AML-193 (cell line): Measurements from ENCODE around the gene RGS3.
"Not testable (repeated sequence)": the region's sequence is repeated elsewhere in the genome, so short reads cannot be mapped to it uniquely, and the experiment has no call there.

Experiments used
- DNase-seq, 2 experiments: peaks; one replicate each; lab custom pipeline; 2025; lab: John Stamatoyannopoulos, UW

RGS3 gene

DNA sequence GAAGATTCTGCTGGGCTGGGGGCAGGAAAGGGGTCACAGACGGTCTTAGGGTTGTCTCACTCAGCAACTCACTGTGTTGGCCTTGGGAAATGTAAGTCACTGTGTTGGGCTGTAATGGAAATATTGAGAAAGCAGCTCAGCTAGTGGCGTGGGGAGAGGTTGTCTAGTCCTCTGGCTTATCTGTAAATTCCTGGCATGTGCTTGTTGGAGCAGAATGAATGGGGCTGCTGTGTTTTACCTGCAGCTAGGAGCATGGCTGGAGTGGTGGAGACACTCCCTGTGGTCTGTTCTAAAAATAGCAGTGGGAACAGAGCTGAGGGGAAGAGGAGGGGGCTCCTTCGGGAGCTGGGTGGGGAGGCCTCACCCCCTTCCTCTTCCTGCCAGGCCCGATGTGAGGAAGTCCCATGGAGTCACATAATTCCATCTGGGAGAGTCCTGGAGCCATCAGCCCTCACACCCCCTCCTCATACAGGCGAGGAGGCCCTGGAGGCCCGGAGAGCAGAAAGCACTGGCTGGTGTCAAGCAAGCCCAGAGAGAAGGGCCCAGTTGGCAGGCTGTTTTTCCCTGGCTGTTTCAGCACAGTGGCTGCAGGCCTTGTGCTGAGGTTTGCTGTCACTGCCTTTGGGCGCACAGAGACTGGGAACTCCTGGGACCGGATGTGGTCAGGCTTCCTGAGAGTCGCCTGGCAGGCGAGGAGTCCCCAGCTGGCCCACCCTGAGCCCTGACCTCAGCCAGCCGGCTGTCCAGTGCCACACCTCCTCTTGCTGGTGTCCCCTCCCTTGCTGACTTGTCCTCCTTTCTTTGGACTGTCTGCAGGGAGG is 84.9 kb downstream of the RGS3 start:
- peak; percentile 25 to 37 for DNase-seq

DNA sequence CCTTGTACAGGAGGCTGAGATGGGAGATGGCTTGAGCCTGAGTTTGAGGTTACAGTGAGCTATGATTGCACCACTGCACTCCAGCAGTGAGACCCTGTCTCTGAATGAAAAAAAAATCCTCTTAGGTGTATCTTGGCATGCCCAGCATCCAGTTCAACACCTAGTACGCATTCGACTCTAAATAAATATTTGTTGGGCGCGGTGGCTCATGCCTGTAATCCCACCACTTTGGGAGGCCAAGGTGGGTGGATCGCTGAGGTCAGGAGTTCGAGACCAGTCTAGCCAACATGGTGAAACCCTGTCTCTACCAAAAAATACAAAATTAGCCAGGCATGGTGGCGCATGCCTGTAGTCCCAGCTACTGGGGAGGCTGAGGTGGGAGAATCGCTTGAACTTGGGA is 86.4 kb downstream of the RGS3 start:
- not testable (repeated sequence) for DNase-seq

DNA sequence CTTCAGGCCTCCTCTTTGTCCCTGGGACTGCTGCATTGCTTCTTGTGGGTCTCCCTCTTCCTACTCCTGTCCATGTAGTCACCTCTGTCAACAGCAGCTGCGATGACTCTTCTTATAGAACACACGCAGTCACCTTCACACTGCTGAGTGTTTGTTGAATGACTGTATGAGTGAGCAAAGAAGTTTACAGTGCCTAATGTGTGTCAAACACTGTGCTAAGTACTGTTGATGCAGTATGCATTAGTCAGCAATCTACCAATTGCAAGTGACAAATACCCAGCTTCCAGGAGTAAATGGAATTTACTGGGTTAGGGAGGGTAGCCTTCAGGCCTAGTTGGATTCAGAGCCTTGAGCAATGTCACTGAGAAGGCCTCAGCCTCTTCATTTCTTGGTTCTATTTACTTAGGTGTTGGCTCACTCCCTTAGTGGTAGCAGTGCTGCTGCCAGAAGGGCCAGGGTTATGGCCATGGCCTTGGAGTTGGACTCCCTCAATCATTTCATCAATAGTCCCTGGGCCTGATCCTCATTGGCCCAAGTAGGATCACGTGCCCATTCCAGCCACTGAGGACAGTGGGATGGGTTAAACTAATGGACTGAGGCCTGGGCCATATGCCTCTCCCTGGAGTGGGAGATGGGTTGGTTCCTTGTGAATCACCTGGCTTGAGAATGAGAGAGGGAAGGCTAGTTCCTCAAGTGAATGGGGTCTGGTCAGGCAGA is 93.5 kb downstream of the RGS3 start:
- DNase-seq: no peak

DNA sequence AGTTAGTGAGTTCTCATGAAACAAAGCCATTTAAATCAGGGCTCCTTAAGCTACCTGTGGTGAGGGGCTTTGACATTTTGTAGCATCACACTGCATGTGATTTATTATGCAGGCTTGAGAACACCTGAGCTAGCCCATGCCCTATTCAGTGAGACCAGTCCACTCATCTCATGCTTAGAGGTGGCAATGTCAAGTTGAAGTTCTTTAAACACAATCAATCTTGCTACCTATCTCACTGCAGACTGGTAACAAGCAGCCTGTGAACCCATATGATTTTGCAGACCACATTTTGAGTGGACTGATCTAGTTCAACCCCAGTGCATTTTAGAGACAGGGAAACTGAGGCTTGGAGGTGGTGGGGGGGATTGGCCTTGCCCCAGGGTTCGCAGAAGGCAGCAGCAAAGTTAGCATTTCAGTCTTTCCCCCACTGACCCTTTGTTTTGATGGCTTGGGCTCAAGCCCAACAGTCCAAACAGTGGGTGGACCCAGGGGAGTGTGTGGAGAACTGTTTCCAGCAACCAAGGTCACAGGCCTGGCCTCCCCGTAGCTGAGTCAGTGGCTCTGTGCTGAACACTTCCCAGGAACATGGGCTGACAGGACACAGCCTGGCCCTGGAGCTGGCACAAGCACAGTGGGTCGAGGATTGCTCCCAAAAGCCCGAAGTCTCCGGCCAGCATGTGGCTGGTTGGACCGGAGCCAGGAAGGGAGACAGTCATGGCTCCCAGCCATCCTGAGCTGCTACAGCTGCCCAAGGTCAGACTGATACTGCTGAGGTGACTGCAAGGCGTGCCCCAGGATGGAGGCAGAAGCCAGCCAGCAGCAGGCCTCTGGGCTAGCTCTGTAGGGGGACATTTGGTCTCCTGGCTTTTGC is 95.3 kb downstream of the RGS3 start:
- DNase-seq: no peak

DNA sequence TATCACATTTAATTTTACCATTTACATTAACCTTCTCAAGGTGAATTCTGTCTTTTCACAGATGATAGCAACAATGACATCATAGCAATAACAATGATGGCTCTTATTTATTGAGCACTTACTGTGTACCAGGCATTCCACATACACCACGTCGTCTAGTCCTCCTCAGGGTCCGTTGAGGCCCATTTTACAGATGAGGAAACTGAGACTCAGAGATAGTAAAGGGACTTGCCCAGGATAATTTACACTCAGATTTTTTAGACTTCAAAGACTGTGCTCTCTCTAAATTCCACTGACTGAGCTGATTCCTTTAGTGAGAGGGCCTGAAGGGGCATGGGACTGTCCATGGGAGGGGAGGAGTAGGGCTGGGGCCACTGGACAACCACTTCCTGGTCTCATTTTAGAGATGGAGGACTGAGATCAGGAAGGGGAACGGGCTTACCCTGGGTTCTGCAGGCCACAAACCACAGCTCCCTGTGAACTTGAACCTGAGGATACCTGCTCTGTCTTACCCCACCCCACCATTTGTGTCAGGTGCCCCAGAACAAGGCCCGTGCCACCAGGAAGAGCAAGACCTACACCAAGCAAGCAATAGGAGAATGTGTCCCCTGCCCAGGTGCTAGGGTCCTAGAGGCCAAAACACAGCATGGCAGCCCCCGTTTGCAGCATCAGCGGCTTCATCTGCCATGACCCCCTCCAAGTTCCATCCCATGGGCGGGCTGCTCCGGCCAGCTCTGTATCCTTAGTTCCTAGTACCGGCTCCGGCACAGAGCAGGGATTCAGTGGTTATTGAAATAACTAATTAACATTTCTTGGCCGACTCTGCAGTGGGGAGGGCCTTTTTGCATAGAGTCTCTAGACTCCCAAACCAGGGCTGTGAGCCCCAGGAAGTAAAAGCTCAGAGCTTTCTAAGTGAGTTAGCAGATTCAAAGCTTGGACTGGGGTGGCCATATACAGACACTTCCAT is 96.6 kb downstream of the RGS3 start:
- DNase-seq: no peak

DNA sequence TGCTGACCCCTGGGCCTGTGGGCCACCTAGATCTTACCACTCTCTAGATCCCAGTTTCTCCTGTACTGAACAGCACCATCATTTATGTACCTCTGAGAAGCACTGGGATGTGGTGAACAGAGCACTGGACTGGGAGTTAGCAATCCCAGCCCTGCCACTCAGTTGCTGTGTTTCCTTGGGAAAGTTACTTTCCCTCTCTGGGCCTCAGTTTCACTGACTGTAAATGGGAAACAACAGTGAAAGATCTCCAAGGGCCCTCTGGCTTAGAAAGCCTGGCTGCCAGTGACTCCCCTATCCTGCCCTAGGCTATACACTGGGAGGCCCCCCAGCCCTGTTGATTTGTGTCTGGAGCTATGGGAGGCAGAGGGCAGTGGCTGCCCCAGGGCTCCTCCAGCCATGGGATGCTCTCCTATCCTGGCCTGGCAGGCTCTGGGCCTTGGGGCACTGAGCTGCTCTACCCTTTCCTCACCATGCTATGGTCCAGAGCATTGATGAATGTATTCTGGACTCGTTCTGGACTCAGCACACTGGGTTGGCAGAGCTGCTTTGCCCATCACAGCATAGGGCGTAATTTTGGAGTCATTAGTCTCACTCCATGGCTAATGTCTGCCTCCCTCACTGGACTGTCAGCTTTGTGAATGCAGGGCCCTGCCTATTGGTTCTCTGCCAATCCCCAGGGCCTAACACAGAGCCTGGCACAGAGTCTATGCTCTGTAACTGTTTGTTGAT is 99.3 kb downstream of the RGS3 start:
- DNase-seq: no peak

DNA sequence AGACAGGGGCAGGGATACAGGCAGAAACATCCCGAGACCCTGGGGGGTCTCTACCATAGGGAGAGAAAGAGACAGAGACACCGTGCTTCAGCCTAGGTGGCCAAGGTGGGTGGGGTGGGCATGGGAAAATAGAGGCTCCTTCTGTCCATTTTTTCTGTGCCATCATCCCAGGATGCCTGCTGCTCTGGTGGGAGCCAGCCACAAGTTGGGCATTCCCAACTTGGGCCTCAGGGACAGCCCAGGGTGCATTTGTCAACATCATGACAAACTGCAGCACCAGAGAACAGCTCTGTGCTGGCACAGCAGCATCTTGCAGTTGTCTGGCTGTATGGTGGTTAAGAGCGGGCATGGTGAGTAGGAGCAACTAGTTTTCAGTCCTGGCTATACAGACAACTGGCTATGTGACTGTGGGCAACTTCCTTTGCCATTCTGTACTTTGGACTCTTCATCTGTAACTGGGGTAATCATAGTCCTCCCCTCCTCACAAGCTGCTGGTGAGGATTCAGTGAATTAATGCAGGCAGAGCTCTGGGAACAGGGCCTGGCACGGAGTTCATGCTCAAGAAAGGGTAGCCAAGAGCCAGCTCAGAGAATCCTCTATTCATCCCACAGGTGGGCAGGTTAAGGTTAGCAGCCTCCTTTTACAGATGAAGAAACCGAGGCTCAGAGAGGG is 100.4 kb downstream of the RGS3 start:
- no peak for DNase-seq

DNA sequence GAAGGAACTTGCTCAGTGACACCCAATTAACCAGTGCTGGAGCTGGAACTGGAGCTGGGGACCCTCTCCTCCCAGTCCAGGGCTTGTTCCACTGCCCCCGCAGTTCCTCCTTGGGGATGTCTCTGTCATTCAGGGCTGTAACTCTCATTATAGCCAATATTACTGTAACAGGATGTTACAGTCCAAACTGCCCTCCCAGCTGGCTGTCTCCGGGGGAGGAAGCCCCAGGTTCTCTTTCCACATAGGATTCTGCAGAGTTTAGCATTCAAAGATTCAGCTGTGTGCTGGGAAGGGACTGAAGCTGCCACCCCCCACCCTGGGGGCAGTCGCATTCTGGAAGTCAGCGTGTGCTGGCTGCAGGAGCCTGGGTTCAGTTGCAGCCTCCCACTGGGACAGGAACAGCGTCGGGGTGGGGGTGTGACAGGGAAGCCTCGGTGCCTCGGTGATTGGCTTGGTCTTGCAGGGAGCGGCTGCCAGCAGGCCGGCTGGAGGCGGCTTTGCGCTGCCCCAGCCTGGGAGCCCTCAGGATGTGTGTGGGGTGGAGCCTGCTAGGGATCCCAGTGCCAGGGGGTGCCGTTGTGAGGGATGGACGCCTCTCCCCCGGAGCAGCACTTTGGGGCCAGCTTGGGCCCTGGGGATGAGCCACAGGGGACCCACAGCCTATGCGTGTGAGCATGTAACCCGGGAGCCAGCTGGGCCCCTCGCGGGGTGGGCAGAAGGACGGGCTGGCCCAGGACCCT is 101.1 kb downstream of the RGS3 start:
- peak in 1 of 2 experiments; percentile 10 for DNase-seq

DNA sequence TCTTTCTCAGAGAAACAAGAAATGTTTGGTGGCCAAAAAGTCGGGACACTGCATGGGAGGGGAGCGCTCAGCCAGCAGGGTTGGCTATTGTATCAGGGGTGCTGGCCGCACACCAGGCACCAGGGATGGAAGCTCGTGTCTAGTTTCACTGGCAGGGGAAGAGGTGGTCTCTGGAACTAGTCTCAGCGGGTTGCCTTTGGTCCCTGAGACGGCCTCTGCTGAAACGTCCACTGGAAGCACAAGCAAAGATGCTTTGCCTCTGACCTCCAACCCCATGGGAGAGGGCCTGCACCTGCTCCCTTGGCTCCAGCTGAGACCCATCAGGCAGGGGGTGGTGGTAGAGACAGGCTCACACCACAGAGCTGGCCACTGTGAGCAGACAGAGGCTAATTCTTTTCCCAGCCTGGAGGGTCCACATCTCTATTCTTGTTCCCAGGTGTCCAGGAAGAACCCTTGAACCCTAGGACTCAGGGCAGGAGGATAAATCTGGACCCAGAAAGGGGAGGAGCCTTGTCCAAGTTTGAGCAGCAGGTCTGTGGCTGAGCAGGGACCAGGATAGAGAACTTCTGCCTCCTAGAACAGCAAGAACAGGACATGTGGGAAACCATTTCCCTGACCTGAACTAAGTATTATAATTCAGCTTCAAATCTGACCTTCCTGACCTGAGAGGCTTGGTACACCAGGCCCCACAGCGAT is 102.6 kb downstream of the RGS3 start:
- DNase-seq: no peak

DNA sequence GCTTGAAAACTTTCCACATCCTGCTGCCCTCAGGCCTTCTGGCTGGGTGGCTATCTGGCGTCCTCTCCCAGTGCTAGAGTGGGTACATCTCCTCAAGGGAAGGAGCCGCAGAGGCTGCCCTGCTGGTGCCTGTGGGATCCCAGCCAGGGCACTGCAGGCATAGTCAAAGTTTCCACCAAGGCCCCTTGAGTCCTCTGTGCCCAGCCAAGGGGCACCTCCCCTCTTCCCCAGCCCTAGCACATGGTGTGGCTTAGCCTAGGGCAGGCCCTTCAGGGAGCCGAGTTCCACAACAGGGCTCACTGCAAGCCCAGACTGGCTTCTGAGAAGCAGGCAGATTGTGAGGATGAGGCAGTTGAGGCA is 103.2 kb downstream of the RGS3 start:
- no peak for DNase-seq

DNA sequence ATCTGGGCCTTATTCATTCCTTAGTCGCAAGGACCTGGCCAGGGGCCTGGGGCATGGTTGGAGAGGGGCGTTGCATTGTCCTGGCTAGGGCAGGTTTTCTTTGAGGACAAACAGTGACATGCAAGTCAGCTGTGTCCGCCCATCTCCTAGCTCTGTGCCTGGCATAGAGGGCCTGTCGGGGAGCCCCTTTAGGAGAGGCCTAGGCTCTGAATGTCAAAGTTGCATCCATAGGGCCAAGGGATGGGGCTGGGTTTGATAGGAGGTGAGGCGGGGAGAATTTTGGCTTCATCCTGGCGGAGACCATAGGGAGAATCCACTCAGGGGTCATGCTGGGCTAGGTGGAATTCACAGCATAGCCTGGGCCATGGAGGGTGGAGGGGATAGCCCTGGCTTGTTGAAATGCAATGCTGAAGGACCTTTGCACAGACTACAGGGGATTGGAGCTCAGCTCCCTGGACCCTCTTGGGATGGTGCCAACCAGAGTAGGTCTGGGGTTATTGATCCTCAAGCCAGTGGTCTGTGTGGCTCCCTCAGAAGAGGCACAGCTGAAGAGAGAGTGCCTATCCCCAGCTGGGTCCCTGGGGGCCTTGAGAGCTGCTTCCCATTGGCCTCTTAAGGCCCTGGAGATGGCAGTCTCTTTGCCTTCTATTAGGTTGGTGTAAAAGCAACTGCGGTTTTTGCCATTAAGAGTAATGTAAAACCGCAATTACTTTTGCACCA is 104.0 kb downstream of the RGS3 start:
- no peak for DNase-seq

DNA sequence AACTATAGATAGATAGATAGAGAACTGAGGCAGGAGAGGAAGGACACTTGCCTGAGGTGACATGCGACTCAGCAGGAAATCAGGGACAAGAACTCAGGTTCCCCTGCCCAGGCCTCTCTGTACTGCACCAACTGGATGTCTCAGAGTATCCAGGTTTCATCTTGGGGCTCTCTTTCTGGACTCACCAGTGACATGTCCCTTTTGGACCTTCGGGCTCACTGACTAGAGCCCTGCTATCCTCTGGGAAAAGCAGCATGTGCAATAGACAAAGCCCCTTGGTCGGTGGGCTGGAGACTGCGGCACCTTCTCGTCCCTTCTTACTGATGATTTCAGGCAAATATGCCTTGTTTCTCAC is 104.5 kb downstream of the RGS3 start:
- no peak for DNase-seq

DNA sequence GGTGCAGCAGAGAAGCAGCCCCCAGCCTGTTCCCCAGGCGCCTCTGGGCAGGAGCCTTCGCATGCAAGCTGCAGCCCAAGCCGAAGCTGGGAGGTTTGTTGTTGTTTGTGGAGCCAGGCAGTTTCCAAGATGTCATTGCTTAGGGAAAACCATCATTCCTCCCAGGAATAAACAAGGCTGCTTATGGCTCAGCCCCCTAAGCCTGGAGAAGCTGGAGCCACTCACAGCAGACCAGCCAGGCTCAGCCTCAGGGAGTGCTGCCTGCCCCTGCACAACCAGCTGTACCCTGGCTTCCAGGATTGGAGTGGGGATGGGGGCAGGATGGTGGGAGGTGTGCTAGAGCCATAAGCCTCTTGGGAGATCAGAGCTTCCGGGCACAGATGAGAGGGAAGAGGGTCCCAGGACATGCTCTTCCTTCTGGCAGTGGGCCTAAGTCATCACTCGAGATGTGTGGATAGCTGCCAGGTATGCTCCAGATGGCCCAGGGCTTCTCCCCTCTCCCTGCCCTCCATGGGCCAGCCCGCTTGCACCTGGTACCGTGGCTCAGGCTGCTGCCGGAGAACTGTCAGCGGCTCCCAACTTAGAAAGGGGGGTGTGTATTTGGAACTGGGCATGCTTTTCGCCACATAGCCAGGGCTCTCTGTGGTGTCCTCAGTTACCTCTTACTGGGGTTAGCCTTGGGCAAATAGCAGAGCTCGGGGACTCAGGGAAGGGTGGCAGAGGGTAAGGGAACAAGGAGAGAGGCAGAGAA is 105.2 kb downstream of the RGS3 start:
- no peak for DNase-seq

DNA sequence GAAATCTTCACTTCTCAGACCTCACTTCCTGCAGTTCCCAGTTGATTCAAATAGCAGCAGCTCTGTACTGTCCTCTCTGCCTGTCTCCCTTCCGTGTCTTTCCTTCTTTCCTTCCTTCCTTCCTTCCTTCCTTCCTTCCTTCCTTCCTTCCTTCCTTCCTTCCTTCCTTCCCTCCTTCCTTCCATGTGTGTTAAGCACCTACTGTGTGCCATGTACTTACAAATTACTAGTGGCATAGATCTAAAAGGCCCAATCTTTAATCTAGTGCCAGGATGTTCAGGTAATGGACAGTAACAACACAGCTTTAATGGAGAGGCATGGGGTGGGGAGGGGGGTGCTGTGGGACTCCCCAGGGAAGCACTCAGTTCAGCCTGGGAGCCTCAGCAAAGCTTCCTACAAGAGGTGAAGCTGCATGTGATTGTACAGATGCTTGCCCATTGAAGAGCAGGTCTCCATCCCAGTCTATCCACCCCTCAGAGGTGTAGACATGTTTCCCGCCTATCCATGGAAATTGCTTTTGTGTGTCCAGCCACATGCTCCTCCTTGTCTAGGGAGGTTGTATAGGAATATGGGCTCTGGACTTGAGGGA is 106.0 kb downstream of the RGS3 start:
- DNase-seq: no peak

DNA sequence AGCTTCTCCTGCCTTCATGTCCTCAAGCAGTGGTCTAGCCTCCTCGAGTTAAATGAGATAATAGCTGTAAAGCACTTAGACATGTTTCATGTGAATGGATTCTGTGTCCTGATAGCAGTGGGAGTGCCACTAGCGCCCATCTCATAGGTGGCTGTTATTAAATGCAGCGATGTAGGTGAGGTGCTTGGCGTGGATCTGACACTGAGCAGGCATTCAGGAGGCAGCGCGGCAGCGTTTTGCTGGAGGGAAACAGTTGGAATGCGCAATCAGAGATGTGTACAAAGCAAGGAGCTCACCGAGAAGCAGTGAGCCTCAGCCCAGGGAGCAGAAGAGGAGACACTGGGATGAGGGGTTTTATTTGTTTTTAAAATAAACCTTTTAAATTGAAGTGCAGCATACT is 106.6 kb downstream of the RGS3 start:
- no peak for DNase-seq

DNA sequence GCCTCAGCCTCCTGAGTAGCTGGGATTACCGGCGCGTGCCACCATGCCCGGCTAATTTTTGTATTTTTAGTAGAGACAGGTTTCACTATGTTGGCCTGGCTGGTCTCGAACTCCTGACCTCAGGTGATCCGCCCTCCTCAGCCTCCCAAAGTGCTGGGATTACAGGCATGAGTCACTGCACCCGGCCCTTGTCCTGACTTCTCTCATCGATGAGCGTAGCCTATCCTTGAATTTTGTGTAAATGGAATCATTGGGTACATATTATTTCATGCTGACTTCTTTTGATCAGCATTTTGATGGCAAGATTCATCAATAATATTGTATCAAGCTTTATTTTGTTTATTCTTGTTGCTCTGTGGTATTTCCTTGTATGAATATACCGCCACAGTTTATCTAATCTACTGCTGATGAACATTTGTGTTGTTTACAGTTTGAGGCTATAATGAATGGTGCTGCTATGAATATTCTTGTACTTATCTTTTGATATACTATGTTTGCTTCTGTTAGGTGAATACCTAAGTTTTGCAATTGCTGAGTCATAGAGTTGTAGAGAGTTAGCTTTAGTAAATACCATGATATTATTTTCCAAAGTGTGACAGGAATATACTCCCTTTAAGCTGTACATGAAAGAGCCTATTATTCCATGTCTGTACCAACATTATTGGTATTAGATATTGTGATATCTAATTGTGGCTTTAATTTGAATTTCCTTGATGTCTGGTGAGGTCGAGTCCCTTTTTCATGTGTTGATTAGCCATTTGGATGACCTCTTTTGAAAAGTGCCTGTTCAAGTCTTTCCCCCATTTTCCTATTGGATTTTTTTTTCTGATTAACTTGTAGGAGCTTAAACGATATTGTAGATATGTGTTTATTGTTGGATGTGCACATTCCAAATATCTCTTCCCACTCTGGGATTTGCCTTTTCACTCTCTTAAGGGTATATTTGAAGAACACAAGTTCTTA is 107.5 kb downstream of the RGS3 start:
- no peak for DNase-seq
